Measurements from ENCODE around the gene CALD1.

DNA sequence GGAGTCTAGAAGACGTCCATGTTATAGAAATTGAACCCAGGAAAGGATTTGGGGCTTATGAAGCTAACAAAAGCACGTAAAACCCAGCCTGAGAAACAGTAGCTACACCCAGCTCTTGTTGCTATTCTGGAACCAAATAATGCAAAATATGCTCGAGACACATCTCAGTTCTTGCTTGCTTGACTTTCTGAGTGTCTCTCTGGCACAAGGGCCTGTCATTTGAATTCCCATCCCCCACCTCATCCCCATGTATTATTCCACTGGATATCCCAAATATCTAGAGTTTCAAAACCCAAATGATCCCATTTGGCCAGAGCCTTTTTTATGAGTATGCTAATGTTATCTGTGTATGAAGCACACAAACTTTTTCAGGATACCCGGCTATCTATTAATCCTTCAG, 158.7 kb downstream of the CALD1 start:
- TF ChIP-seq, protein P1, sequence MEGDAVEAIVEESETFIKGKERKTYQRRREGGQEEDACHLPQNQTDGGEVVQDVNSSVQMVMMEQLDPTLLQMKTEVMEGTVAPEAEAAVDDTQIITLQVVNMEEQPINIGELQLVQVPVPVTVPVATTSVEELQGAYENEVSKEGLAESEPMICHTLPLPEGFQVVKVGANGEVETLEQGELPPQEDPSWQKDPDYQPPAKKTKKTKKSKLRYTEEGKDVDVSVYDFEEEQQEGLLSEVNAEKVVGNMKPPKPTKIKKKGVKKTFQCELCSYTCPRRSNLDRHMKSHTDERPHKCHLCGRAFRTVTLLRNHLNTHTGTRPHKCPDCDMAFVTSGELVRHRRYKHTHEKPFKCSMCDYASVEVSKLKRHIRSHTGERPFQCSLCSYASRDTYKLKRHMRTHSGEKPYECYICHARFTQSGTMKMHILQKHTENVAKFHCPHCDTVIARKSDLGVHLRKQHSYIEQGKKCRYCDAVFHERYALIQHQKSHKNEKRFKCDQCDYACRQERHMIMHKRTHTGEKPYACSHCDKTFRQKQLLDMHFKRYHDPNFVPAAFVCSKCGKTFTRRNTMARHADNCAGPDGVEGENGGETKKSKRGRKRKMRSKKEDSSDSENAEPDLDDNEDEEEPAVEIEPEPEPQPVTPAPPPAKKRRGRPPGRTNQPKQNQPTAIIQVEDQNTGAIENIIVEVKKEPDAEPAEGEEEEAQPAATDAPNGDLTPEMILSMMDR (IDR thresholded peaks at IDR 0.05) = no peak
- no peak for TF ChIP-seq POLR2AphosphoS5 (IDR thresholded peaks at IDR 0.05)
